Measurements from ENCODE around the gene SRPX2.

DNA sequence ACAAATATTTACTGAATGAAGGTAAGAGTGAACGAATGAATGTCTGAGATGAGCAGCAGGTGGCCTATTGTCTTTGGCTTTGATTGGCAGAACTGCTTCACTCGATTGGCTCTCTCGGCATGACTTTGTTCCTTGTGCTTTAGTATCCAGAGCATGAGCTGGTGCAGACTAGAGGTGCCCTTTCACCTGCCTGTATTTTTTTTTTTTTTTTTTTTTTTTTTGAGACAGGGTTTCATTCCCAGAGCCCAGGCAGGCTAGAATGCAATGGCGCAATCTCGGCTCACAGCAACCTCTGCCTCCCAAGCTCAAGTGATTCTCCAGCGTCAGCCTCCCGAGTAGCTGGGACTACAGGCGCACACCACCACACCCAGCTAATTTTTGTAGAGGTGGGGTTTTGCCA, 38.9 kb downstream of the SRPX2 start:
- TF ChIP-seq FOS (IDR thresholded peaks at IDR 0.05; ENCODE audit: extremely low read depth, insufficient read length) (no peak), ZBTB17 (CRISPR knock-in tag; IDR thresholded peaks at IDR 0.05) (no peak)
- TF ChIP-seq, protein P1, sequence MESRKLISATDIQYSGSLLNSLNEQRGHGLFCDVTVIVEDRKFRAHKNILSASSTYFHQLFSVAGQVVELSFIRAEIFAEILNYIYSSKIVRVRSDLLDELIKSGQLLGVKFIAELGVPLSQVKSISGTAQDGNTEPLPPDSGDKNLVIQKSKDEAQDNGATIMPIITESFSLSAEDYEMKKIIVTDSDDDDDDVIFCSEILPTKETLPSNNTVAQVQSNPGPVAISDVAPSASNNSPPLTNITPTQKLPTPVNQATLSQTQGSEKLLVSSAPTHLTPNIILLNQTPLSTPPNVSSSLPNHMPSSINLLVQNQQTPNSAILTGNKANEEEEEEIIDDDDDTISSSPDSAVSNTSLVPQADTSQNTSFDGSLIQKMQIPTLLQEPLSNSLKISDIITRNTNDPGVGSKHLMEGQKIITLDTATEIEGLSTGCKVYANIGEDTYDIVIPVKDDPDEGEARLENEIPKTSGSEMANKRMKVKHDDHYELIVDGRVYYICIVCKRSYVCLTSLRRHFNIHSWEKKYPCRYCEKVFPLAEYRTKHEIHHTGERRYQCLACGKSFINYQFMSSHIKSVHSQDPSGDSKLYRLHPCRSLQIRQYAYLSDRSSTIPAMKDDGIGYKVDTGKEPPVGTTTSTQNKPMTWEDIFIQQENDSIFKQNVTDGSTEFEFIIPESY (CRISPR knock-in tag; IDR thresholded peaks at IDR 0.05), result no peak
